ENCODE measurements around the gene FIGLA.

DNA sequence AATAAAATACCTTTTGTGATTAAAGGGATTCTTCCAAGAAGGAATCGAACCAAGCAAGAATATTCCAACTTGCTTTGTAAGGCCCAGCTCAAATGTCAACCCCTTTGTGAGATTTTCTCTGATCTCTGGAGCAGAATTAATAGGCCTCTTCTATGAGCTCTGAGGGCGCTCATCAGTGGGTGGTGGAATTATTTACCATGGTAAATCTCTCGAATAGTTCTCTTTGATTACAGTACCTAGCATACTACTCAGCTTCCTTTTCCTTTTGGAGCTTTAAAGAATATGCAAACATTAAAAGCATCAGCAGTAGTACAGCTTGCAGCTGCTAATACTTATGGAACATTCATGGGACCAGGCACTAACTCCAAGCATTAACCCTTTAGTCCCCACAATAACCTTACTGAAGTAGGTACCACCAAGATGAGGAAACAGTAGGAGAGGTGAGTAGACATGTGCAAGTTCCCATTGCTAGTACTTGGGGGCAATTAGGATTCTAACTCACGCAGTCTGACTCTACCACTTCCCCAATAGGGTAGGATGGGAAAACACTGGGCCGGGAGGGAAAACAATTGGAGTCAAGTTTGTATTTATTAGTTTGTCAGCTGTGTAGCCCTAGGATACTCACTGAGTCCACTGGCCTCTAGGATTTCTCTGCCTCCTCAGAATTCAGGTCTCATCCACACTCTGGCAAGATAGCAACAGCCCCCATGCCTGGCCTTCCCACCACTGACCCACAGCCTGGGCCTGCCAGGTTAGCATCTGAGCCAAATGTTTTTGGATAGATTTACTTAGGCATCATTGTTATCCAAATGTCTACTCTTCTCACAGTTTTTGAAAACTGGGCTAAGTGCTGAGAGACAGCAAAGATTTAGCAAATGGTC lies 44.1 kb downstream of the FIGLA start:
- TF ChIP-seq, protein P1, sequence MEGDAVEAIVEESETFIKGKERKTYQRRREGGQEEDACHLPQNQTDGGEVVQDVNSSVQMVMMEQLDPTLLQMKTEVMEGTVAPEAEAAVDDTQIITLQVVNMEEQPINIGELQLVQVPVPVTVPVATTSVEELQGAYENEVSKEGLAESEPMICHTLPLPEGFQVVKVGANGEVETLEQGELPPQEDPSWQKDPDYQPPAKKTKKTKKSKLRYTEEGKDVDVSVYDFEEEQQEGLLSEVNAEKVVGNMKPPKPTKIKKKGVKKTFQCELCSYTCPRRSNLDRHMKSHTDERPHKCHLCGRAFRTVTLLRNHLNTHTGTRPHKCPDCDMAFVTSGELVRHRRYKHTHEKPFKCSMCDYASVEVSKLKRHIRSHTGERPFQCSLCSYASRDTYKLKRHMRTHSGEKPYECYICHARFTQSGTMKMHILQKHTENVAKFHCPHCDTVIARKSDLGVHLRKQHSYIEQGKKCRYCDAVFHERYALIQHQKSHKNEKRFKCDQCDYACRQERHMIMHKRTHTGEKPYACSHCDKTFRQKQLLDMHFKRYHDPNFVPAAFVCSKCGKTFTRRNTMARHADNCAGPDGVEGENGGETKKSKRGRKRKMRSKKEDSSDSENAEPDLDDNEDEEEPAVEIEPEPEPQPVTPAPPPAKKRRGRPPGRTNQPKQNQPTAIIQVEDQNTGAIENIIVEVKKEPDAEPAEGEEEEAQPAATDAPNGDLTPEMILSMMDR (conservative IDR thresholded peaks at IDR 0.05; ENCODE audit: low read depth, low read length) = no peak
- no peak for TF ChIP-seq EZH2 (IDR thresholded peaks at IDR 0.05; ENCODE audit: borderline replicate concordance, low read depth, low read length, poor library complexity, severe bottlenecking)

Measured in A673 (cell line).